ENCODE measurements around the gene SH3RF3. TPM values are rescaled to one million over a fixed set of nuclear protein-coding genes. Genes with fewer than 3 reads are reported as not detected.
A peak's percentile ranks its signal among the peaks of the same experiment; 100 is the strongest.

SH3RF3 gene
- total and polyA plus RNA-seq, 9 of the 15 experiments (the other 6 are each of a cell fraction or from before 2014, with no cell fraction given) = 0.02 TPM; not detected in 8

- H3K4me3 ChIP-seq = no peak overlapping the region
- no peak overlapping the region for H3K4me2 ChIP-seq (ENCODE audit: insufficient read depth, low read length)
- peaks cover 12 to 63% of the 10 kb centered on the region in 2 experiments for H3K27me3 ChIP-seq (ENCODE audit: control insufficient read depth in 2 of 2, insufficient read depth in 2 of 2, low read length in 2 of 2)
- H3K9me3 ChIP-seq (replicated peaks; ENCODE audit: control insufficient read depth, insufficient read depth, low read depth, low read length) = no peaks in the 10 kb centered on the region
- H4K20me1 ChIP-seq (replicated peaks; ENCODE audit: control insufficient read depth, insufficient read depth, low read length) = peaks cover 9% of the 10 kb centered on the region
- no peak overlapping the region for H2AFZ ChIP-seq (ENCODE audit: low read depth, low read length)
- H3K9ac ChIP-seq (ENCODE audit: insufficient read depth in 1 of 2, low read depth in 2 of 2, low read length in 2 of 2) = no peak overlapping the region
- no peaks in the 10 kb centered on the region for H3K9me1 ChIP-seq (ENCODE audit: control insufficient read depth, insufficient read depth, low read length)
- BruUV-seq (replicated peaks) = no TSS peak
- H3K27ac ChIP-seq (ENCODE audit: extremely low read depth, low read depth, low read length) = no peak overlapping the region
- DNase-seq (ENCODE audit: extremely low read depth in 1 of 4, low spot score in 3 of 4) (peak in 1 of 4 experiments; percentile 2), ATAC-seq (peak; percentile 38; the same call in 1 of the 3 replicates), FAIRE-seq (no peak)
- in situ Hi-C loops (cut with MboI) = no loop called here
- no peaks in the 10 kb centered on the region for H3K36me3 ChIP-seq (ENCODE audit: control insufficient read depth, insufficient read depth, low read length)
- intact Hi-C loops (cut with micrococcal nuclease) = no loop called here
- ChIA-PET POLR2A (interaction anchor here (0.7 to 1.8 kb wide), 3 partner anchors 8 to 203 kb away, joined by 3 to 6 read pairs (median 3); no protein-coding TSS in a partner anchor), CTCF (ENCODE audit: low intra/inter-chr PET ratio) (no interaction called here)
- peaks cover 8 to 10% of the 10 kb centered on the region in 2 experiments; a peak in 4 of 5 replicates for H3K4me1 ChIP-seq (replicated peaks in 1 of 2; ENCODE audit: control insufficient read depth in 2 of 2, insufficient read depth in 2 of 2, low read length in 2 of 2)
- no peaks in the 10 kb centered on the region for H3K79me2 ChIP-seq (ENCODE audit: control insufficient read depth, insufficient read depth, low read length)
- 2% methylated on average over 6 of the region's 6 CpGs for WGBS (ENCODE audit: insufficient coverage, low coverage, missing lambda C conversion rate)
- TF ChIP-seq RAD21 (CRISPR knock-in tag; conservative IDR thresholded peaks at IDR 0.05 in 1 of 2, IDR thresholded peaks at IDR 0.05 in 1 of 2) (peak in 1 of 2 experiments; percentile 32; a peak in 2 of 4 replicates), CBFB (CRISPR knock-in tag; IDR thresholded peaks at IDR 0.05) (no peak), HNRNPLL (IDR thresholded peaks at IDR 0.05; ENCODE audit: low read depth, low read length, poor library complexity, severe bottlenecking) (no peak), CTCF (IDR thresholded peaks at IDR 0.05 in 2 of 3, conservative IDR thresholded peaks at IDR 0.05 in 1 of 3; ENCODE audit: insufficient read depth in 2 of 3, low read depth in 1 of 3, low read length in 3 of 3) (0 out of 6 replicates have a peak, but pooled peaks of 2 of the 3 experiments have one; percentile 6 to 9)
These were observed 87.3 kb downstream of the SH3RF3 start for GRCh38 chr2:109216332-109216731.
